DOHH2 (cell line): Measurements from ENCODE around the gene PVALEF.

Source experiments
- CTCF ChIP-seq: fragments of 200-600 bp; sonication (generic); IDR thresholded peaks from one replicate; pipeline ENCODE4 v1.5.1; 2014; ENCODE audit warnings: antibody characterized with exemption, mild to moderate bottlenecking, low read depth, low read length; ENCODE audit not compliant: poor library complexity, severe bottlenecking
- EZH2phosphoT487 ChIP-seq: fragments of 200-600 bp; sonication (generic); IDR thresholded peaks from 2 replicates; pipeline ENCODE4 v1.6.1; 2017; ENCODE audit warnings: borderline replicate concordance, mild to moderate bottlenecking, antibody characterized with exemption, low read length, moderate library complexity, mixed read lengths

- peak; percentile 50 for TF ChIP-seq CTCF
- no peak for TF ChIP-seq EZH2phosphoT487
These were observed 45.8 kb upstream of the PVALEF start for GRCh38 chr17:81119223-81120148.
